Measurements from ENCODE around the gene LPP.

- TF ChIP-seq, protein P1, sequence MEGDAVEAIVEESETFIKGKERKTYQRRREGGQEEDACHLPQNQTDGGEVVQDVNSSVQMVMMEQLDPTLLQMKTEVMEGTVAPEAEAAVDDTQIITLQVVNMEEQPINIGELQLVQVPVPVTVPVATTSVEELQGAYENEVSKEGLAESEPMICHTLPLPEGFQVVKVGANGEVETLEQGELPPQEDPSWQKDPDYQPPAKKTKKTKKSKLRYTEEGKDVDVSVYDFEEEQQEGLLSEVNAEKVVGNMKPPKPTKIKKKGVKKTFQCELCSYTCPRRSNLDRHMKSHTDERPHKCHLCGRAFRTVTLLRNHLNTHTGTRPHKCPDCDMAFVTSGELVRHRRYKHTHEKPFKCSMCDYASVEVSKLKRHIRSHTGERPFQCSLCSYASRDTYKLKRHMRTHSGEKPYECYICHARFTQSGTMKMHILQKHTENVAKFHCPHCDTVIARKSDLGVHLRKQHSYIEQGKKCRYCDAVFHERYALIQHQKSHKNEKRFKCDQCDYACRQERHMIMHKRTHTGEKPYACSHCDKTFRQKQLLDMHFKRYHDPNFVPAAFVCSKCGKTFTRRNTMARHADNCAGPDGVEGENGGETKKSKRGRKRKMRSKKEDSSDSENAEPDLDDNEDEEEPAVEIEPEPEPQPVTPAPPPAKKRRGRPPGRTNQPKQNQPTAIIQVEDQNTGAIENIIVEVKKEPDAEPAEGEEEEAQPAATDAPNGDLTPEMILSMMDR (CRISPR knock-in tag; IDR thresholded peaks at IDR 0.05) = no peak
- TF ChIP-seq CHCHD3 (CRISPR knock-in tag; IDR thresholded peaks at IDR 0.05) = no peak
- no peak for TF ChIP-seq CHD2 (IDR thresholded peaks at IDR 0.05; ENCODE audit: low read depth, low read length)
- TF ChIP-seq ZMYM4 (CRISPR knock-in tag; IDR thresholded peaks at IDR 0.05) = no peak
- no peak for TF ChIP-seq ZNF530 (CRISPR knock-in tag; IDR thresholded peaks at IDR 0.05; ENCODE audit: low read depth)
- TF ChIP-seq THAP8 (CRISPR knock-in tag; IDR thresholded peaks at IDR 0.05; ENCODE audit: borderline replicate concordance) = no peak
- TF ChIP-seq MIER3 (CRISPR knock-in tag; IDR thresholded peaks at IDR 0.05; ENCODE audit: borderline replicate concordance) = no peak
Observed at GRCh38 chr3:188394623-188395022, 240.7 kb downstream of the LPP start.
